ENCODE measurements around the gene TRAF3IP1. TPM values are rescaled to one million over a fixed set of nuclear protein-coding genes. Genes with fewer than 3 reads are reported as not detected.

TRAF3IP1 gene
- total and polyA plus RNA-seq, 2 of the 13 experiments (the other 11 are each of a cell fraction or from before 2014, with no cell fraction given), result 4.1 to 12.9 TPM

GRCh38 chr2:238287737-238288649, 32.3 kb upstream of the TRAF3IP1 start, which contains the start of gene PER2:
PER2 (minus strand) TSS chr2:238288610; CDS start chr2:238277936, 10,674 bp downstream.
- Histone ChIP-seq H3K79me2 (ENCODE audit: insufficient read depth, low read length) (peaks cover 52% of the 10 kb centered on the region), H2AFZ (ENCODE audit: low read length) (no peak within 1 kb of the TSS), H3K4me3 (replicated peaks in 1 of 3; ENCODE audit: insufficient read depth in 1 of 3, low read depth in 2 of 3, low read length in 3 of 3) (peak within 1 kb of the TSS; percentile 75 to 99 (median 87)), H3K9ac (ENCODE audit: insufficient read depth, low read depth, low read length) (peak within 1 kb of the TSS; percentile 99), H3K4me1 (ENCODE audit: insufficient read depth, low read length) (peaks cover 67% of the 10 kb centered on the region), H3K9me3 (ENCODE audit: low read length) (no peaks in the 10 kb centered on the region), H3K36me3 (replicated peaks in 1 of 2; ENCODE audit: control insufficient read depth in 1 of 2, insufficient read depth in 2 of 2, low read length in 2 of 2) (peaks cover under 1 to 6% of the 10 kb centered on the region in 2 experiments; a peak in 1 of 5 replicates), H3K27ac (ENCODE audit: extremely low read length, insufficient read depth, low read length) (peak within 1 kb of the TSS; percentile 99), H3K27me3 (ENCODE audit: control insufficient read depth in 1 of 2, insufficient read depth in 2 of 2, low read length in 2 of 2) (no peaks in the 10 kb centered on the region; a peak in 1 of 5 replicates), H4K20me1 (ENCODE audit: insufficient read depth, low read length) (peaks cover 4% of the 10 kb centered on the region; the same call in 1 of the 2 replicates), H3K4me2 (ENCODE audit: low read depth, low read length) (peak within 1 kb of the TSS; percentile 96)
- DNase-seq (ENCODE audit: low spot score) (peak; percentile 84), ATAC-seq (peak; percentile 47), FAIRE-seq (peak; percentile 36)
- in situ Hi-C loops (cut with HindIII; ENCODE audit: extremely low pct_ligation_motif_present, low pct_unique_long_range_greater_than_20kb) (no loop called here), intact Hi-C loops (cut with micrococcal nuclease; ENCODE audit: unreplicated experiment) (loop anchor here (5.0 kb wide), 2 partner anchors 34 to 226 kb away; partner anchors contain the start of genes SCLY and TRAF3IP1)
- no TSS peak for BruUV-seq (replicated peaks)
- ChIA-PET POLR2A (interaction anchor here (0.8 to 7.3 kb wide), 10 partner anchors 10 to 85 kb away, joined by 3 to 44 read pairs (median 4); partner anchors contain the start of genes HES6 and ILKAP), CTCF (ENCODE audit: low intra/inter-chr PET ratio, low total read pairs) (interaction anchor here (1.5 kb wide), 1 partner anchor 25 kb away, joined by 4 read pairs; no protein-coding TSS in a partner anchor)
- 0% methylated on average over 21 of the region's 65 CpGs for WGBS (ENCODE audit: low lambda C conversion rate)
- TF ChIP-seq ATF7-NPFF (CRISPR knock-in tag; IDR thresholded peaks at IDR 0.05; ENCODE audit: low read depth), result no peak; the same call in none of the 2 replicates
- TF ChIP-seq SKI (IDR thresholded peaks at IDR 0.05; ENCODE audit: partially characterized antibody), result peak; percentile 36
- TF ChIP-seq ZSCAN22 (CRISPR knock-in tag; IDR thresholded peaks at IDR 0.05), result 0 out of 2 replicates have a peak, but pooled peaks have one; percentile 15
- TF ChIP-seq, protein P1, sequence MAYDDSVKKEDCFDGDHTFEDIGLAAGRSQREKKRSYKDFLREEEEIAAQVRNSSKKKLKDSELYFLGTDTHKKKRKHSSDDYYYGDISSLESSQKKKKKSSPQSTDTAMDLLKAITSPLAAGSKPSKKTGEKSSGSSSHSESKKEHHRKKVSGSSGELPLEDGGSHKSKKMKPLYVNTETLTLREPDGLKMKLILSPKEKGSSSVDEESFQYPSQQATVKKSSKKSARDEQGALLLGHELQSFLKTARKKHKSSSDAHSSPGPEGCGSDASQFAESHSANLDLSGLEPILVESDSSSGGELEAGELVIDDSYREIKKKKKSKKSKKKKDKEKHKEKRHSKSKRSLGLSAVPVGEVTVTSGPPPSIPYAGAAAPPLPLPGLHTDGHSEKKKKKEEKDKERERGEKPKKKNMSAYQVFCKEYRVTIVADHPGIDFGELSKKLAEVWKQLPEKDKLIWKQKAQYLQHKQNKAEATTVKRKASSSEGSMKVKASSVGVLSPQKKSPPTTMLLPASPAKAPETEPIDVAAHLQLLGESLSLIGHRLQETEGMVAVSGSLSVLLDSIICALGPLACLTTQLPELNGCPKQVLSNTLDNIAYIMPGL (CRISPR knock-in tag; IDR thresholded peaks at IDR 0.05; ENCODE audit: borderline replicate concordance in 1 of 2, low read depth in 1 of 2), result peak in 1 of 2 experiments; percentile 44; a peak in 2 of 4 replicates
- no peak for TF ChIP-seq ZNF331 (CRISPR knock-in tag; IDR thresholded peaks at IDR 0.05)
- TF ChIP-seq ZNF598 (CRISPR knock-in tag; IDR thresholded peaks at IDR 0.05; ENCODE audit: borderline replicate concordance), result peak; percentile 26; the same call in 1 of the 2 replicates
- TF ChIP-seq ASH2L (IDR thresholded peaks at IDR 0.05; ENCODE audit: insufficient read length, low read depth, low read length), result peak; percentile 46
- peak; percentile 52 for TF ChIP-seq CREB1 (IDR thresholded peaks at IDR 0.05)
- no peak for TF ChIP-seq CREB1 (CRISPR knock-in tag; IDR thresholded peaks at IDR 0.05)
- TF ChIP-seq CREBL2 (CRISPR knock-in tag; IDR thresholded peaks at IDR 0.05; ENCODE audit: borderline replicate concordance), result peak; percentile 41; the same call in 1 of the 2 replicates
- TF ChIP-seq ZXDC (CRISPR knock-in tag; IDR thresholded peaks at IDR 0.05), result no peak
- TF ChIP-seq MIER2 (CRISPR knock-in tag; IDR thresholded peaks at IDR 0.05), result no peak
- peak; percentile 81; the same call in 1 of the 2 replicates for TF ChIP-seq SNAI1 (CRISPR knock-in tag; IDR thresholded peaks at IDR 0.05; ENCODE audit: borderline replicate concordance)
- TF ChIP-seq, protein P2, sequence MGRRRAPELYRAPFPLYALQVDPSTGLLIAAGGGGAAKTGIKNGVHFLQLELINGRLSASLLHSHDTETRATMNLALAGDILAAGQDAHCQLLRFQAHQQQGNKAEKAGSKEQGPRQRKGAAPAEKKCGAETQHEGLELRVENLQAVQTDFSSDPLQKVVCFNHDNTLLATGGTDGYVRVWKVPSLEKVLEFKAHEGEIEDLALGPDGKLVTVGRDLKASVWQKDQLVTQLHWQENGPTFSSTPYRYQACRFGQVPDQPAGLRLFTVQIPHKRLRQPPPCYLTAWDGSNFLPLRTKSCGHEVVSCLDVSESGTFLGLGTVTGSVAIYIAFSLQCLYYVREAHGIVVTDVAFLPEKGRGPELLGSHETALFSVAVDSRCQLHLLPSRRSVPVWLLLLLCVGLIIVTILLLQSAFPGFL (CRISPR knock-in tag; IDR thresholded peaks at IDR 0.05), result 0 out of 2 replicates have a peak, but pooled peaks have one; percentile 76
- peak; percentile 34; the same call in 1 of the 2 replicates for TF ChIP-seq MEIS2 (CRISPR knock-in tag; IDR thresholded peaks at IDR 0.05)
